Measurements from ENCODE around the gene OR2H1.

DNA sequence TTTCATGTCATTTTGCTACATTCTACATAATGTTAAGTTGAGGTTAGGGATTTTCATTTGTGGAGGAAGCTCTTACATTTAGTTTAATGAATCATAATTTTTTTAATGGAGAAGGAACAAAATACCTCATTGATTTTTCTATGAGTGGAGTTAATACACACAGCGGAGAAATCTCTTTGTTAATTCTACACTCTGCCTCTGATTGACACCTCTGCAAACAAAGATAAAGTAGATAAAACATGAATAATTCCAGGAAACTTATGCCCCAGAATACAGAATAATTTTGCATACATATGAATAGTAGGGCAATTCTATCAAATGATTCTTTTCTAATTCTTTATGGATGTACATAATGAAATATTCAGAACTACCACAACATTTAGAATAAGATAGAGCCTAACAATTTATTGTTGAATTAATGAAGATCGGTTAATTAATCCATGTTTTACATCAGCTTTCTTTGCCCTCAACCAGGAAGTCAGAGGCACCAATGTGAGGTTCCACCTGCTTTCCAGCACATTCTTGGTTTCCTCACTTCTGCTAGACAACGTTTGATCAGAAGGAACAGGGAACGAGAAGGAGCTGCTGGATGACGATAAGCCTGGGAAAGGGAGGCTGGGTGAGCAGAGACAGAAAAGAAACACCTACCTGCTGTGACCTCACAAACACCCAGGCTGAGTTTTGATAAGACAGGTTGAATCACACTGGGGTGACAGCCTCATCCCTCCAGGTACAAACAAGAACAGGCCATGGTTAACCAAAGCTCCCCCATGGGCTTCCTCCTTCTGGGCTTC, 4.3 kb downstream of the OR2H1 start:
- TF ChIP-seq POLR2AphosphoS5 (IDR thresholded peaks at IDR 0.05) (no peak), POLR2A (IDR thresholded peaks at IDR 0.05) (no peak)
